ENCODE results near the gene IER5L. TPM values are rescaled to one million over a fixed set of nuclear protein-coding genes. Genes with fewer than 3 reads are reported as not detected.

The IER5L gene
- total and polyA plus RNA-seq, 2 of the 8 experiments (the other 6 are each of a cell fraction or from before 2014, with no cell fraction given): 0.65 to 1.0 TPM

GRCh38 chr9:129176701-129177442 lies 1.2 kb downstream of the IER5L start:
- no peak overlapping the region for H2AFZ ChIP-seq (ENCODE audit: low read length)
- no peak overlapping the region for H3K4ac ChIP-seq (replicated peaks; ENCODE audit: insufficient read length, low read depth, low read length)
- FAIRE-seq (no peak), DNase-seq (ENCODE audit: low read depth in 1 of 2, low spot score in 2 of 2) (peak in 1 of 2 experiments; percentile 64)
- H2AK5ac ChIP-seq (ENCODE audit: low read depth, low read length): no peak overlapping the region
- no peaks in the 10 kb centered on the region; a peak in 1 of 4 replicates for H3K9me3 ChIP-seq (ENCODE audit: insufficient read depth in 2 of 2, low read depth in 1 of 2, low read length in 1 of 2)
- H3K18ac ChIP-seq (ENCODE audit: extremely low read depth, low read length): peak overlapping the region; percentile 60
- H3K79me1 ChIP-seq (ENCODE audit: low read depth, low read length): no peaks in the 10 kb centered on the region
- H2BK120ac ChIP-seq (replicated peaks; ENCODE audit: low read depth, low read length): no peak overlapping the region
- peak overlapping the region; percentile 92 to 94 for H3K4me2 ChIP-seq (ENCODE audit: insufficient read depth in 1 of 2, low read depth in 2 of 2, low read length in 2 of 2)
- H3K79me2 ChIP-seq (ENCODE audit: control insufficient read depth in 1 of 2, insufficient read depth in 2 of 2, low read length in 2 of 2): no peaks in the 10 kb centered on the region
- peak overlapping the region; percentile 50; the same call in 1 of the 2 replicates for H2BK12ac ChIP-seq (ENCODE audit: low read depth, low read length)
- H4K8ac ChIP-seq (ENCODE audit: extremely low read depth, insufficient read depth, low read length): peak overlapping the region; percentile 78
- 5% methylated on average over 50 of the region's 80 CpGs; no CpG with 5 or more reads in 1 of the 2 experiments for WGBS, 2 experiments (ENCODE audit: extremely low coverage in 1 of 2, insufficient coverage in 1 of 2, insufficient read length in 1 of 2, insufficient replicate concordance in 2 of 2, low coverage in 1 of 2, low lambda C conversion rate in 2 of 2, missing lambda C conversion rate in 1 of 2)
- CTCF ChIA-PET (ENCODE audit: partially characterized antibody): interaction anchor here (1.0 to 27.8 kb wide), 6 partner anchors 21 to 440 kb away, joined by 3 to 831 read pairs (median 4); no protein-coding TSS in a partner anchor
- peaks cover 5 to 9% of the 10 kb centered on the region in 2 experiments for H4K20me1 ChIP-seq (replicated peaks in 1 of 2; ENCODE audit: control insufficient read depth in 1 of 2, insufficient read depth in 2 of 2, low read length in 2 of 2)
- H3K27ac ChIP-seq (ENCODE audit: low read depth, low read length): no peak overlapping the region
- H3K9ac ChIP-seq (replicated peaks in 1 of 4; ENCODE audit: extremely low read depth in 1 of 4, low read depth in 3 of 4, low read length in 3 of 4): no peak overlapping the region
- no peak overlapping the region for H2BK20ac ChIP-seq (ENCODE audit: low read length)
- peaks cover 25% of the 10 kb centered on the region for H3K23me2 ChIP-seq (ENCODE audit: low read depth, low read length)
- POLR2A ChIA-PET (ENCODE audit: partially characterized antibody): interaction anchor here (0.6 to 4.5 kb wide), 32 partner anchors 10 to 1626 kb away, joined by 3 to 30 read pairs (median 5); partner anchors contain the start of gene NTMT1
- H3K56ac ChIP-seq (replicated peaks; ENCODE audit: insufficient read length, low read depth, low read length): no peak overlapping the region
- H4K91ac ChIP-seq (replicated peaks; ENCODE audit: insufficient read length, low read length): no peak overlapping the region
- peaks cover 43 to 80% (median 72%) of the 10 kb centered on the region in 4 experiments for H3K27me3 ChIP-seq (replicated peaks in 1 of 4; ENCODE audit: control insufficient read depth in 3 of 4, extremely low read depth in 1 of 4, insufficient read depth in 3 of 4, low read length in 3 of 4)
- TF ChIP-seq BACH1 (IDR thresholded peaks at IDR 0.05; ENCODE audit: low read length): no peak
- TF ChIP-seq SUZ12 (IDR thresholded peaks at IDR 0.05; ENCODE audit: low read length): peak; percentile 69
- TF ChIP-seq SP2 (IDR thresholded peaks at IDR 0.05; ENCODE audit: low read length): no peak
- TF ChIP-seq CHD1 (IDR thresholded peaks at IDR 0.05; ENCODE audit: low read depth, low read length): no peak
- no peak for TF ChIP-seq FOSL1 (IDR thresholded peaks at IDR 0.05; ENCODE audit: insufficient read depth, low read depth, low read length)
- no peak for TF ChIP-seq RNF2 (IDR thresholded peaks at IDR 0.05; ENCODE audit: borderline replicate concordance, low read depth, low read length, missing control alignments, poor library complexity, severe bottlenecking)
- no peak for TF ChIP-seq NANOG (IDR thresholded peaks at IDR 0.05; ENCODE audit: insufficient read depth, low read depth, low read length, poor library complexity, severe bottlenecking)
- TF ChIP-seq EZH2 (IDR thresholded peaks at IDR 0.05; ENCODE audit: low read depth, low read length, severe bottlenecking): peak; percentile 76
- 0 out of 2 replicates have a peak, but pooled peaks have one; percentile 19 for TF ChIP-seq RBBP5 (IDR thresholded peaks at IDR 0.05; ENCODE audit: borderline replicate concordance, low read depth, low read length)
- H3K4me3 ChIP-seq (ENCODE audit: extremely low read depth in 1 of 4, insufficient read depth in 2 of 4, low read depth in 3 of 4, low read length in 4 of 4): peak overlapping the region; percentile 28 to 71 (median 42)
- H3K36me3 ChIP-seq (ENCODE audit: control insufficient read depth in 2 of 4, insufficient read depth in 4 of 4, low read length in 3 of 4): no peaks in the 10 kb centered on the region
- H3K23ac ChIP-seq (ENCODE audit: insufficient read length): no peak overlapping the region
- H4K5ac ChIP-seq (ENCODE audit: insufficient read length, low read depth, low read length): no peak overlapping the region
- no peak overlapping the region for H2BK15ac ChIP-seq (ENCODE audit: low read length)
- no peak overlapping the region for H3K14ac ChIP-seq (ENCODE audit: insufficient read length)
- H2BK5ac ChIP-seq (ENCODE audit: low read depth, low read length): no peak overlapping the region
- peaks cover 0 to 24% (median 13%) of the 10 kb centered on the region in 4 experiments; a peak in 6 of 7 replicates for H3K4me1 ChIP-seq (replicated peaks in 1 of 4; ENCODE audit: control insufficient read depth in 3 of 4, insufficient read depth in 4 of 4, low read length in 3 of 4)
